ENCODE results near the gene PLXNB1.
A peak's percentile ranks its signal among the peaks of the same experiment; 100 is the strongest.

The PLXNB1 gene

GRCh38 chr3:48472923-48473616, 43.2 kb upstream of the PLXNB1 start:
- CTCF ChIA-PET, result interaction anchor here (0.6 to 1.9 kb wide), 10 partner anchors 9 to 186 kb away, joined by 3 to 7 read pairs (median 4); partner anchors contain the start of gene SHISA5
- peak overlapping the region; percentile 84 for H3K27ac ChIP-seq (ENCODE audit: extremely low read depth, low read depth, low read length)
- peak overlapping the region; percentile 58 for H3K4me3 ChIP-seq (ENCODE audit: low read depth, low read length)
- no peaks in the 10 kb centered on the region for H3K4me1 ChIP-seq (ENCODE audit: control insufficient read depth, insufficient read depth, low read length)
- no peaks in the 10 kb centered on the region for H3K9me3 ChIP-seq (ENCODE audit: control insufficient read depth, insufficient read depth, low read depth, low read length)
- peaks cover 0 to 26% of the 10 kb centered on the region in 2 experiments; a peak in 2 of 3 replicates for H3K36me3 ChIP-seq (ENCODE audit: control insufficient read depth in 2 of 2, insufficient read depth in 1 of 2, low read length in 2 of 2)
- POLR2A ChIA-PET, result interaction anchor here (0.7 to 2.3 kb wide), 7 partner anchors 9 to 232 kb away, joined by 3 to 13 read pairs (median 5); partner anchors contain the start of genes ATRIP, CCDC51, PFKFB4 and TMA7
- TF ChIP-seq ZNF366 (tag by site-specific recombination; conservative IDR thresholded peaks at IDR 0.05), result peak; percentile 94
- no peak for TF ChIP-seq SCRT1 (tag by site-specific recombination; IDR thresholded peaks at IDR 0.05; ENCODE audit: borderline replicate concordance)
- peak; percentile 81 for TF ChIP-seq KLF1 (tag by site-specific recombination; IDR thresholded peaks at IDR 0.05)
- TF ChIP-seq ZIC2 (tag by site-specific recombination; IDR thresholded peaks at IDR 0.05), result peak; percentile 30
- TF ChIP-seq SP2 (tag by site-specific recombination; IDR thresholded peaks at IDR 0.05), result peak; percentile 66
- TF ChIP-seq HIC1 (tag by site-specific recombination; IDR thresholded peaks at IDR 0.05), result 0 out of 2 replicates have a peak, but pooled peaks have one; percentile 38
- TF ChIP-seq ZXDB (tag by site-specific recombination; IDR thresholded peaks at IDR 0.05), result peak; percentile 81
- 0 out of 2 replicates have a peak, but pooled peaks have one; percentile 39 for TF ChIP-seq SCRT2 (tag by site-specific recombination; IDR thresholded peaks at IDR 0.05)
- TF ChIP-seq SALL2 (tag by site-specific recombination; IDR thresholded peaks at IDR 0.05; ENCODE audit: borderline replicate concordance), result no peak
- TF ChIP-seq YY1 (tag by site-specific recombination; IDR thresholded peaks at IDR 0.05), result peak; percentile 55; the same call in 1 of the 2 replicates
- no peak for TF ChIP-seq ZNF23 (tag by site-specific recombination; IDR thresholded peaks at IDR 0.05; ENCODE audit: borderline replicate concordance)
- no peak for TF ChIP-seq ZNF175 (tag by site-specific recombination; IDR thresholded peaks at IDR 0.05)
- TF ChIP-seq GLIS1 (tag by site-specific recombination; IDR thresholded peaks at IDR 0.05), result peak; percentile 75
- TF ChIP-seq ATF2 (tag by site-specific recombination; IDR thresholded peaks at IDR 0.05; ENCODE audit: low read depth), result peak; percentile 97
- TF ChIP-seq ZNF223 (tag by site-specific recombination; IDR thresholded peaks at IDR 0.05), result no peak
- TF ChIP-seq KLF8 (tag by site-specific recombination; IDR thresholded peaks at IDR 0.05), result peak; percentile 67; the same call in 1 of the 2 replicates
- TF ChIP-seq ZNF48 (tag by site-specific recombination; IDR thresholded peaks at IDR 0.05), result no peak
- TF ChIP-seq INSM2 (tag by site-specific recombination; IDR thresholded peaks at IDR 0.05), result 0 out of 2 replicates have a peak, but pooled peaks have one; percentile 16
- TF ChIP-seq ZNF521 (tag by site-specific recombination; IDR thresholded peaks at IDR 0.05), result no peak
- peak; percentile 79 for TF ChIP-seq KLF9 (tag by site-specific recombination; IDR thresholded peaks at IDR 0.05; ENCODE audit: low read depth)
- TF ChIP-seq ZNF639 (tag by site-specific recombination; IDR thresholded peaks at IDR 0.05), result 0 out of 2 replicates have a peak, but pooled peaks have one; percentile 26
- TF ChIP-seq ZNF112 (tag by site-specific recombination; IDR thresholded peaks at IDR 0.05), result no peak
- no peak for TF ChIP-seq KLF10 (tag by site-specific recombination; IDR thresholded peaks at IDR 0.05)
- TF ChIP-seq ZNF600 (tag by site-specific recombination; IDR thresholded peaks at IDR 0.05), result no peak
- no peak for TF ChIP-seq ZNF274 (IDR thresholded peaks at IDR 0.05; ENCODE audit: low read length)
- no peak for TF ChIP-seq ZNF274 (tag by site-specific recombination; IDR thresholded peaks at IDR 0.05; ENCODE audit: borderline replicate concordance)
- TF ChIP-seq ZNF354C (tag by site-specific recombination; IDR thresholded peaks at IDR 0.05; ENCODE audit: borderline replicate concordance, low read depth), result no peak
- TF ChIP-seq WT1 (tag by site-specific recombination; IDR thresholded peaks at IDR 0.05), result peak; percentile 60; the same call in 1 of the 2 replicates
- no peak for TF ChIP-seq ZFP3 (tag by site-specific recombination; IDR thresholded peaks at IDR 0.05; ENCODE audit: low read depth)
- peak; percentile 11 for TF ChIP-seq ZBTB26 (tag by site-specific recombination; optimal IDR thresholded peaks at IDR 0.05)
- peak; percentile 50 for TF ChIP-seq ZBTB17 (tag by site-specific recombination; IDR thresholded peaks at IDR 0.05)

Measured in HEK293 (cell line).